Neural cell (in vitro differentiated cells): ENCODE results near the gene ZNF536. TPM values are rescaled to one million over a fixed set of nuclear protein-coding genes. Genes with fewer than 3 reads are reported as not detected.

ENCODE experiments used
- H2AFZ ChIP-seq: fragments of 200-600, 300-800 bp; sonication (generic), shearing (Covaris generic); 2 replicates; pipeline ENCODE4 v1.6.0; 2014; ENCODE audit warnings: low read depth, mild to moderate bottlenecking, antibody characterized with exemption, low read length, moderate library complexity
- H3F3A ChIP-seq: fragments of 200-600 bp; shearing (Covaris generic); 2 replicates; pipeline ENCODE4 v1.6.1; 2016; ENCODE audit warnings: mild to moderate bottlenecking, moderate library complexity, mixed read lengths, antibody characterized with exemption, low read length; ENCODE audit not compliant: insufficient read depth, poor library complexity, severe bottlenecking
- H3K27ac ChIP-seq: fragments of 200-600, 300-800 bp; sonication (generic), shearing (Covaris generic); 2 replicates; pipeline ENCODE4 v1.5.1; 2014; ENCODE audit warnings: mild to moderate bottlenecking, low read length, moderate library complexity
- H3K27me3 ChIP-seq: fragments of 300-800, 200-600 bp; sonication (generic), shearing (Covaris generic); 2 replicates; pipeline ENCODE4 v1.6.0; 2014; ENCODE audit warnings: mild to moderate bottlenecking, low read depth, low read length, moderate library complexity; ENCODE audit not compliant: insufficient read depth
- H3K36me3 ChIP-seq: fragments of 300-800, 200-600 bp; sonication (generic), shearing (Covaris generic); 2 replicates; pipeline ENCODE4 v1.5.1; 2014; ENCODE audit warnings: mild to moderate bottlenecking, antibody characterized with exemption, low read length, moderate library complexity; ENCODE audit not compliant: insufficient read depth
- H3K4me2 ChIP-seq: fragments of 300-800, 200-600 bp; sonication (generic), shearing (Covaris generic); 2 replicates; pipeline ENCODE4 v1.6.0; 2014; ENCODE audit warnings: mild to moderate bottlenecking, low read length
- H3K4me3 ChIP-seq: fragments of 300-800, 200-600 bp; sonication (generic), shearing (Covaris generic); 2 replicates; pipeline ENCODE4 v1.5.1; 2014; ENCODE audit warnings: mild to moderate bottlenecking, low read length, moderate library complexity
- H3K79me2 ChIP-seq: fragments of 200-600 bp; shearing (Covaris generic); replicated peaks from 2 replicates; pipeline ENCODE4 v1.6.0; 2014; ENCODE audit warnings: mild to moderate bottlenecking, low read length, moderate library complexity; ENCODE audit not compliant: insufficient read depth
- H3K9ac ChIP-seq: fragments of 300-800, 200-600 bp; sonication (generic), shearing (Covaris generic); 2 replicates; pipeline ENCODE4 v1.6.1; 2016; ENCODE audit warnings: mild to moderate bottlenecking, low read length, mixed read lengths
- H3K9me2 ChIP-seq: fragments of 200-600 bp; shearing (Covaris generic); 2 replicates; pipeline ENCODE4 v1.6.1; 2016; ENCODE audit warnings: mild to moderate bottlenecking, low read length, mixed read lengths; ENCODE audit not compliant: insufficient read depth
- H3K9me3 ChIP-seq: fragments of 200-600, 300-800 bp; sonication (generic), shearing (Covaris generic); 2 replicates; pipeline ENCODE4 v1.6.1; 2016; ENCODE audit warnings: mild to moderate bottlenecking, mixed run types, low read length, moderate library complexity, mixed read lengths
- H4K20me1 ChIP-seq: fragments of 200-600 bp; shearing (Covaris generic); 2 replicates; pipeline ENCODE4 v1.6.1; 2016; ENCODE audit warnings: mild to moderate bottlenecking, mixed run types; ENCODE audit not compliant: insufficient read depth
- CTCF ChIP-seq: fragments of 450-650 bp; IDR thresholded peaks from 2 replicates; pipeline ENCODE4 v1.5.1; 2014; ENCODE audit warnings: antibody characterized with exemption, mild to moderate bottlenecking, moderate library complexity; ENCODE audit not compliant: poor library complexity, severe bottlenecking
- EP300 ChIP-seq: fragments of 450-650 bp; conservative IDR thresholded peaks from 2 replicates; pipeline ENCODE4 v1.6.1; 2014; ENCODE audit warnings: antibody characterized with exemption, mild to moderate bottlenecking, moderate library complexity; ENCODE audit not compliant: poor library complexity, severe bottlenecking
- EZH2 ChIP-seq: fragments of 200-600, 300-800 bp; shearing (Covaris generic), sonication (generic); IDR thresholded peaks from 2 replicates; pipeline ENCODE4 v1.6.1; 2014; ENCODE audit warnings: antibody characterized with exemption, low read length, borderline replicate concordance, mild to moderate bottlenecking; ENCODE audit not compliant: insufficient read depth, poor library complexity, severe bottlenecking
- MXI1 ChIP-seq: fragments of 450-650 bp; conservative IDR thresholded peaks from 2 replicates; pipeline ENCODE4 v1.6.1; 2014; ENCODE audit warnings: antibody characterized with exemption, mild to moderate bottlenecking; ENCODE audit not compliant: poor library complexity, severe bottlenecking
- POLR2AphosphoS5 ChIP-seq: IDR thresholded peaks from 2 replicates; pipeline ENCODE4 v1.6.1; 2012
- RAD21 ChIP-seq: fragments of 450-650 bp; conservative IDR thresholded peaks from 2 replicates; pipeline ENCODE4 v1.6.1; 2014; ENCODE audit warnings: antibody characterized with exemption, mild to moderate bottlenecking, moderate library complexity
- REST ChIP-seq: IDR thresholded peaks from 2 replicates; pipeline ENCODE4 v1.6.1; 2012; ENCODE audit warnings: borderline replicate concordance
- SMC3 ChIP-seq: fragments of 450-650 bp; conservative IDR thresholded peaks from 2 replicates; pipeline ENCODE4 v1.6.1; 2014; ENCODE audit warnings: antibody characterized with exemption, mild to moderate bottlenecking, moderate library complexity; ENCODE audit not compliant: poor library complexity
- TAF1 ChIP-seq: IDR thresholded peaks from 2 replicates; pipeline ENCODE4 v1.6.1; 2012; ENCODE audit warnings: low read depth
- polyA plus RNA-seq: library from polyadenylated mRNA; depleted of rRNA; stranded (reverse); fragments of >200 nt; gene quantifications from 2 replicates; pipeline ENCODE4 v1.2.3, GENCODE V29; 2014

The ZNF536 gene
- polyA plus RNA-seq, 1 donor from 2014 or later: 13.9 TPM

GRCh38 chr19:30447553-30447870 is 75.3 kb downstream of the ZNF536 start:
- Histone ChIP-seq H3K4me3 (no peak overlapping the region), H3K4me2 (no peak overlapping the region), H3F3A (no peaks in the 10 kb centered on the region), H4K20me1 (no peaks in the 10 kb centered on the region), H3K79me2 (no peaks in the 10 kb centered on the region), H3K9me3 (no peaks in the 10 kb centered on the region), H3K27me3 (no peaks in the 10 kb centered on the region), H2AFZ (no peak overlapping the region), H3K9ac (no peak overlapping the region), H3K36me3 (no peaks in the 10 kb centered on the region), H3K9me2 (no peaks in the 10 kb centered on the region), H3K27ac (peak overlapping the region; percentile 9)
- TF ChIP-seq POLR2AphosphoS5: no peak

GRCh38 chr19:30448386-30449077 is 76.3 kb downstream of the ZNF536 start:
- no peaks in the 10 kb centered on the region for H3F3A ChIP-seq
- no peaks in the 10 kb centered on the region for H3K9me3 ChIP-seq
- no peak overlapping the region for H2AFZ ChIP-seq
- no peaks in the 10 kb centered on the region for H3K27me3 ChIP-seq
- TF ChIP-seq MXI1 (no peak), REST (no peak), TAF1 (no peak), EZH2 (no peak), EP300 (no peak), CTCF (no peak), RAD21 (no peak), SMC3 (no peak), POLR2AphosphoS5 (no peak)
- H4K20me1 ChIP-seq: no peaks in the 10 kb centered on the region
- no peak overlapping the region for H3K27ac ChIP-seq
- no peaks in the 10 kb centered on the region for H3K36me3 ChIP-seq
- H3K9me2 ChIP-seq: no peaks in the 10 kb centered on the region
- no peak overlapping the region for H3K9ac ChIP-seq
- no peak overlapping the region for H3K4me3 ChIP-seq
- no peak overlapping the region for H3K4me2 ChIP-seq
- no peaks in the 10 kb centered on the region for H3K79me2 ChIP-seq

GRCh38 chr19:30449078-30449590 is 77.0 kb downstream of the ZNF536 start:
- Histone ChIP-seq H4K20me1 (no peaks in the 10 kb centered on the region), H3K4me2 (no peak overlapping the region), H3K9me2 (no peaks in the 10 kb centered on the region), H3F3A (no peaks in the 10 kb centered on the region), H2AFZ (no peak overlapping the region), H3K36me3 (no peaks in the 10 kb centered on the region), H3K4me3 (no peak overlapping the region), H3K9me3 (no peaks in the 10 kb centered on the region), H3K27ac (no peak overlapping the region), H3K27me3 (no peaks in the 10 kb centered on the region), H3K79me2 (no peaks in the 10 kb centered on the region), H3K9ac (no peak overlapping the region)
- TF ChIP-seq EP300 (no peak), REST (no peak), EZH2 (no peak), CTCF (no peak), TAF1 (no peak)
